Left cardiac atrium (tissue), 4 donors: Measurements from ENCODE around the gene GREB1. TPM values are rescaled to one million over a fixed set of nuclear protein-coding genes. Genes with fewer than 3 reads are reported as not detected.
A peak's percentile ranks its signal among the peaks of the same experiment; 100 is the strongest.

Experiments used
- ATAC-seq, 2 donors: fragments of 200-7000 bp; cut with Tn5 transposase; one replicate each; pipeline ENCODE4 v1.9.1; 2020; ENCODE audit warnings: mild to moderate bottlenecking in 2 of 2, moderate library complexity in 2 of 2
- DNase-seq: peaks from one replicate; pipeline ENCODE4 v3.0.0-alpha.2; 2020
- intact Hi-C, 2 donors: fragments of 100-400 bp; cut with DNase I; formaldehyde crosslinking; loops; one replicate each; pipeline versions ENCODE4 v1.14.1 to v1.15.1; 2022 to 2023
- total RNA-seq, 2 donors: library from RNA; stranded (reverse); fragmentation: NEBNext Ultra II Directional; extraction: Animal tissue kit (Norgen Biotek cat#: 25700); gene quantifications; one replicate each; pipeline ENCODE4 v1.2.1, GENCODE V29; 2021
- donor health status: DM: no; HTN: yes; CAD: no.
- donor health status: DM: no; HTN: yes; CAD: no; lungs with severe emphysema.
- donor health status: DM: yes; HTN: yes; CAD: no.
- donor health status: Dilated cardiomyopathy.

GREB1 gene
- total RNA-seq, 2 donors from 2014 or later: 7.2 to 9.6 TPM

GRCh38 chr2:11553661-11554398 is 20.0 kb downstream of the GREB1 start:
- no peak for ATAC-seq
- intact Hi-C loops: no loop called here
- no peak for DNase-seq

- ATAC-seq (no peak), DNase-seq (no peak)
- intact Hi-C loops: no loop called here
Measured at GRCh38 chr2:11554399-11554716, 20.5 kb downstream of the GREB1 start.

- intact Hi-C loops: loop anchor here in 1 of 2 donors (5.0 kb wide), 1 partner anchor 59 kb away; no protein-coding TSS in a partner anchor
- ATAC-seq (no peak), DNase-seq (no peak)
Measured at GRCh38 chr2:11556101-11556806, 22.4 kb downstream of the GREB1 start.

- DNase-seq (no peak), ATAC-seq (peak; percentile 91)
- intact Hi-C loops: loop anchor here in 1 of 2 donors (5.0 kb wide), 1 partner anchor 61 kb away; no protein-coding TSS in a partner anchor
Measured at GRCh38 chr2:11558214-11558886, 24.5 kb downstream of the GREB1 start.

- ATAC-seq: peak in 1 of 2 donors; percentile 10
- intact Hi-C loops: loop anchor here in 1 of 2 donors (5.0 kb wide), 1 partner anchor 62 kb away; no protein-coding TSS in a partner anchor
- no peak for DNase-seq
Measured at GRCh38 chr2:11559066-11559785, 25.4 kb downstream of the GREB1 start.

GRCh38 chr2:11559786-11560155 is 25.9 kb downstream of the GREB1 start:
- DNase-seq: no peak
- ATAC-seq: peak in 1 of 2 donors; percentile 8
- intact Hi-C loops: loop anchor here in 1 of 2 donors (5.0 kb wide), 1 partner anchor 62 kb away; no protein-coding TSS in a partner anchor

GRCh38 chr2:11560806-11561205 is 27.0 kb downstream of the GREB1 start:
- no peak for DNase-seq
- intact Hi-C loops: no loop called here
- ATAC-seq: no peak

- intact Hi-C loops: no loop called here
- no peak for ATAC-seq
- no peak for DNase-seq
Measured at GRCh38 chr2:11562011-11562410, 28.2 kb downstream of the GREB1 start.

- ATAC-seq (no peak), DNase-seq (no peak)
- intact Hi-C loops: no loop called here
Measured at GRCh38 chr2:11562476-11562875, 28.6 kb downstream of the GREB1 start.

GRCh38 chr2:11563784-11564666 is 30.2 kb downstream of the GREB1 start:
- ATAC-seq (no peak), DNase-seq (no peak)
- intact Hi-C loops: no loop called here

GRCh38 chr2:11564816-11565567 is 31.1 kb downstream of the GREB1 start:
- intact Hi-C loops: no loop called here
- DNase-seq (no peak), ATAC-seq (no peak)

GRCh38 chr2:11566383-11566782 is 32.5 kb downstream of the GREB1 start:
- no peak for ATAC-seq
- no peak for DNase-seq
- intact Hi-C loops: no loop called here

- DNase-seq: no peak
- no peak for ATAC-seq
- intact Hi-C loops: no loop called here
Measured at GRCh38 chr2:11567631-11568031, 33.8 kb downstream of the GREB1 start.

- intact Hi-C loops: no loop called here
- ATAC-seq (no peak), DNase-seq (no peak)
Measured at GRCh38 chr2:11568436-11568835, 34.6 kb downstream of the GREB1 start.

- ATAC-seq (no peak), DNase-seq (no peak)
- intact Hi-C loops: no loop called here
Measured at GRCh38 chr2:11569636-11570035, 35.8 kb downstream of the GREB1 start.

GRCh38 chr2:11571170-11571569 is 37.3 kb downstream of the GREB1 start:
- intact Hi-C loops: no loop called here
- DNase-seq: no peak
- no peak for ATAC-seq

GRCh38 chr2:11572996-11573395 is 39.2 kb downstream of the GREB1 start:
- no peak for DNase-seq

More at GRCh38 chr2:11572996-11573395, 39.2 kb downstream of the GREB1 start:
- ATAC-seq: no peak
- intact Hi-C loops: no loop called here
